Muscle of arm (tissue), 14 donors: ENCODE results near the gene EIF4A3. TPM values are rescaled to one million over a fixed set of nuclear protein-coding genes. Genes with fewer than 3 reads are reported as not detected.

Experiments used
- DNase-seq: peaks from one replicate; pipeline ENCODE4 v3.0.0-alpha.2; 2013
- long read RNA-seq, 11 donors: transcript quantifications; one replicate each; lab custom pipeline, GENCODE V29; 2026
- polyA plus RNA-seq, 12 donors: library from polyadenylated mRNA; unstranded; fragments of 120-200 nt; gene quantifications; one replicate each; pipeline ENCODE4 v1.2.1, GENCODE V29; 2013; ENCODE audit not compliant: insufficient read length in 12 of 12

EIF4A3 gene
- polyA plus RNA-seq: 10 to 100 TPM in 11 of 12 donors, not detected in 1; 52.8 to 87.0 (median 64.8) TPM
- long read RNA-seq, donor 1, transcript EIF4A3-201 (12 exons, 1,734 nt): major isoform, 30 of 53 reads
- long read RNA-seq, donor 1, transcript EIF4A3-202 (2 exons, 562 nt): minor isoform, 5 of 53 reads
- long read RNA-seq, donor 1, partial matches to known transcripts: 14 of 53 reads
- long read RNA-seq, donor 1, other reads (novel, unspliced or antisense): 0 of 53 reads
- long read RNA-seq, donor 2, transcript EIF4A3-201 (12 exons, 1,734 nt): major isoform, 43 of 46 reads
- long read RNA-seq, donor 2, partial matches to known transcripts: 0 of 46 reads
- long read RNA-seq, donor 2, other reads (novel, unspliced or antisense): 0 of 46 reads
- long read RNA-seq, donor 3, transcript EIF4A3-201 (12 exons, 1,734 nt): major isoform, 15 of 16 reads
- long read RNA-seq, donor 3, partial matches to known transcripts: 0 of 16 reads
- long read RNA-seq, donor 3, other reads (novel, unspliced or antisense): 0 of 16 reads
- long read RNA-seq, donor 4, partial matches to known transcripts: 0 of 5 reads
- long read RNA-seq, donor 4, other reads (novel, unspliced or antisense): 0 of 5 reads
- long read RNA-seq, donor 5, transcript EIF4A3-201 (12 exons, 1,734 nt): major isoform, 35 of 37 reads
- long read RNA-seq, donor 5, partial matches to known transcripts: 0 of 37 reads
- long read RNA-seq, donor 5, other reads (novel, unspliced or antisense): 0 of 37 reads
- long read RNA-seq, donor 6, transcript EIF4A3-201 (12 exons, 1,734 nt): major isoform, 14 of 16 reads
- long read RNA-seq, donor 6, partial matches to known transcripts: 0 of 16 reads
- long read RNA-seq, donor 6, other reads (novel, unspliced or antisense): 0 of 16 reads
- long read RNA-seq, donor 7, transcript EIF4A3-201 (12 exons, 1,734 nt): major isoform, 16 of 19 reads
- long read RNA-seq, donor 7, partial matches to known transcripts: 0 of 19 reads
- long read RNA-seq, donor 7, other reads (novel, unspliced or antisense): 0 of 19 reads
- long read RNA-seq, donor 8, transcript EIF4A3-201 (12 exons, 1,734 nt): major isoform, 23 of 26 reads
- long read RNA-seq, donor 8, partial matches to known transcripts: 0 of 26 reads
- long read RNA-seq, donor 8, other reads (novel, unspliced or antisense): 0 of 26 reads
- long read RNA-seq, donor 9, transcript EIF4A3-201 (12 exons, 1,734 nt): major isoform, 26 of 34 reads
- long read RNA-seq, donor 9, partial matches to known transcripts: 5 of 34 reads
- long read RNA-seq, donor 9, other reads (novel, unspliced or antisense): 0 of 34 reads
- long read RNA-seq, donor 10, transcript EIF4A3-201 (12 exons, 1,734 nt): major isoform, 23 of 25 reads
- long read RNA-seq, donor 10, partial matches to known transcripts: 0 of 25 reads
- long read RNA-seq, donor 10, other reads (novel, unspliced or antisense): 0 of 25 reads
- long read RNA-seq, donor 11, transcript EIF4A3-201 (12 exons, 1,734 nt): major isoform, 29 of 39 reads
- long read RNA-seq, donor 11, partial matches to known transcripts: 9 of 39 reads
- long read RNA-seq, donor 11, other reads (novel, unspliced or antisense): 0 of 39 reads

DNA sequence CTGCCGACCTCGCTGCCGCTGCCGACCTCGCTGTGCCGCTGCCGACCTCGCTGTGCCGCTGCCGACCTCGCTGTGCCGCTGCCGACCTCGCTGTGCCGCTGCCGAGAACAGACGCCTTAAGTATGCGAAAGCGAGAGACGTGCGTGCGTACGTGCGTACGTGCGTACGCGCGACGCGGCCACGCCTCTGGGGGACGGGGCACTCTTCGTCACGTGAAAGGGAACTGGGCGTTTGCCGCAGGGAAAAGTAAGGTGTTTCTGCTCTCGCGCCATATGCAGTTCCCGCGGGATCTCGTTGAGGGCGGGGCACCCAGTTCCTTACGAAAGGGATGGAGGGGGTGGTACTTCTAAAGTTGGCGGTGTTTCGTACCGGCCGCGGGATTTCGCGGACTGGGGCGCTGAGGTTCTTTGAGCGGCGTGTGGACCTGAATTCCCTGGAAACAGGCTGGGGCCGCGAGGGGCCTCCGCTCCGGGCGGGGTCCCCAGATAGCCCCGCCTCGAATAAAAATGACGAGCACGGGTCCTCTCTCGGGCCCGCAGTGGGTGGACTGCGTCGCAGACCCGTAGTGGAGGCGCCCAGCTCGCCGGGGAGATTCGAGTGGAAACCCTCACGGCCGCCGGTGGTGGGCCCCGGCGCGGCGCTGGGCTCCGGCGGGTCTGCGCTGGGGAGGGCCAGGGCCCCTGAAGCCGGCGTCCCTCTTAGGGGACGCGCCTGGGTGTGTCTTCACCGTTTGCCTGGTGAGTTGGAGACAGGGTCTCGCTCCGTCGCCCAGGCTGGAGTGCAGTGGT, at the start of gene EIF4A3:
Gene EIF4A3 (minus strand): TSS at position 94 of the 788 bp plus-strand sequence. CDS start 167 bp downstream, outside the sequence.
- peak; percentile 100 for DNase-seq

DNA sequence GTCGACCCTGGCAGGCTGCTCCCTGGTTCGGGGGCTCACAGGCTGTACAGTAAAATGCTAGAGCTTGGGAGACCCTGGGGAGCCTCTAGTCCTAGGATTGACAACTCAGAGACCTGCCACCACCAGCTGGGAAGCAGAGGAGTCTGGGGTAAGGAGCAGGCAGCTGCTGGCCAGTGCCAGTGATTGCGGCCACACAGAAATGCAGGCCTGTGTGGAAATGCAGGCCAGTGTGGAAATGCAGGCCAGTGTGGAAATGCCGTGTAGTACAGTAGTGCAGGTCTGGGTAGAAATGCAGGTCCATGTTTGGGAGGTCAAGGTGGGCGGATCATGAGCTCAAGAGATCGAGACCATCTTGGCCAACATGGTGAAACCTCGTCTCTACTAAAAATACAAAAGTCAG, 49.7 kb upstream of the EIF4A3 start:
- no peak for DNase-seq

- DNase-seq: no peak
Observed at GRCh38 chr17:80195671-80196529, 49.0 kb upstream of the EIF4A3 start.

GRCh38 chr17:80195141-80195540, 48.2 kb upstream of the EIF4A3 start:
- no peak for DNase-seq

- peak; percentile 25 for DNase-seq
Observed at GRCh38 chr17:80191865-80192661, 45.1 kb upstream of the EIF4A3 start.

- no peak for DNase-seq
Observed at GRCh38 chr17:80191192-80191591, 44.3 kb upstream of the EIF4A3 start.

- DNase-seq: no peak
Observed at GRCh38 chr17:80190716-80191115, 43.8 kb upstream of the EIF4A3 start.

DNA sequence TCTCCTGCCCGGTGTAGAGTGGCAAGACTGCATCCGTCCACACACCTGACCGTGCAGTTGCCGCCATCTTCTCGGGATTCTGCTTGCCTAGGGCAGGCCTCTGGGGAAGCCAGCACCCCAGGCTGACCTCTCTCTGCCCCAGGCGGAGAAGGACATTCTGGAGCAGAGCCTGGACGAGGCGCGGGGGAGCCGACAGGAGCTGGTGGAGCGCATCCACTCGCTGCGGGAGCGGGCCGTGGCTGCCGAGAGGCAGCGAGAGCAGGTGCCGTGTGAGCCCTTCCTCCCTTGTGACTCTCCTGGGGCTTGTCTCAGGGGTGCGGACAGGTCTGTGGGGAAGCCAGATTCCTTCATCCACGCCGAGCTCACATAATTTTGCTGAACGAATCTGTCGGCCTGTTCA, 42.7 kb upstream of the EIF4A3 start:
- DNase-seq: no peak

DNA sequence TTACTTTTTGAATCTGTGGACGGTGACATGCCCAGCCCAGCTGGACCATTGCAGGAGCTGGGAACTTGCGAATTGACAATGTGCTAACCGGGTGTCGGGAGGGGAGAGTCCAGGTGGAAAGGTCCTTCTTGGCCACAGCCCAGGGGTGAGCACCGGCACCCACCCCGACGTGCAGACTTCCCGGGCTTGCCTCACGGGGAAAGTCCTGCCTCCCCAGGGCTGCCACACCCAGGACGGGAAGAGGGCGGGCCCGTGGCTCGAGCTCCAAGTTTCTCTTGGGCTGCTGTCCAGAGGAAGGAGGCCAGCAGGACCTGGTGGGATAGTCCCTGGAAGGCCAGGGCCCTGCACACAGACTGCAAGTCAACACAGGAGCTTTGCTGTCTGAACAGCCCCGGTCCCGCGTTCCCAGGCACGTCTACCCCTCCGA, 40.6 kb upstream of the EIF4A3 start:
- DNase-seq: peak; percentile 49

DNA sequence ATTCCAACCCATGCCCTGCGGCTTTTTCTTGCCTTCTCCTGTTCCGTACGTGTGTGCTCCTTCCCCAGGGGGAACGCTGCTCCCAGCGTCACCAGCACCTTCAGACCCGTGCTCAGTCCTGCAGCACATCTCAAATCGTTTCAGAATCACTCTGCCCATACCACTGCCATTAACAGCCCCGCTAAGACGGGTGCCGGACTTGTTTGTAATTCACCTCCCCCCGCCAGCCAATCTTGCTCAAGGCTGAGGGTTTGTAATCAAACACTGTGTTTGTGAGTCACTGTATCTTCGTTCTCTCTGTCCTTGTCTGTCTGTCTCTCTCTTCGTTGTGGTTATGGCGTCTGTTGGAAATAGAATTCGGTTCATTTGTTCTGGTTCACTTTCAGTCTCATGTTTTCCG, 40.2 kb upstream of the EIF4A3 start:
- DNase-seq: no peak

- no peak for DNase-seq
Observed at GRCh38 chr17:80185968-80186367, 39.0 kb upstream of the EIF4A3 start.

DNA sequence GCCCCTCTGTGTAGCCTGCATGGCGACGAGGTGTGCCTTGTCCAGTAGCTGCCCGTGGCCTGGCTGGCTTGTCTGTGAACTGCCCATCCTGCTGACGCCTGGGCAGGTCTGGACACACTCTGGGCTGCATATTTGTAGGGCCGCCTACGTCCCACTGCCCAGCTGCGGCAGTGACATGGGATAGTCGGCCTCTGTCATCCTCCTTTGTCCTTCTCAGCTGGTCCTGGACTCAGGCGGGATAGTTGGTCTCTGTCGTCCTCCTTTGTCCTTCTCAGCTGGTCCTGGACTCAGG, 37.4 kb upstream of the EIF4A3 start:
- DNase-seq: no peak

- no peak for DNase-seq
Observed at GRCh38 chr17:80183581-80184422, 36.9 kb upstream of the EIF4A3 start.

DNA sequence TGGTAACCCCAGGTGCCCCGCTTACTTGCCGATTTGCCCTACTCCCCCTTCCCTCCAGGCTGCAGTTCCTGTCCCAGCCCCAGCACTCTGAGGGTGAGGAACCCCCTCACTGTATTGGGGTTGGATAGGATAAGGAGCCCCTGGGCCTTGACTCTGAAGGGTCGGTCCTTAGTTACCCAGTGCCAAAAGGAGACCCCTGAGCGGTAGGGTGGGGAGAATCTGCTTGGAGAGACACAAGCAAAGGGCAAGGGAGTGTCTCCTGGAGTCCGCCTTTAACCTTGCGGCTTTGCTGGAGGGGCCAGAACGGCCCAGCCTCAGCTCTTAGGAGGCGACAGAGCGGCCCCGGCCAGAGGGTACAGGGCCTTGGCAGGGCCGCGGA, 35.9 kb upstream of the EIF4A3 start:
- DNase-seq: no peak

GRCh38 chr17:80182118-80182844, 35.4 kb upstream of the EIF4A3 start:
- no peak for DNase-seq

- DNase-seq: no peak
Observed at GRCh38 chr17:80181431-80181830, 34.5 kb upstream of the EIF4A3 start.

GRCh38 chr17:80180192-80180591, 33.3 kb upstream of the EIF4A3 start:
- DNase-seq: no peak
